GM21529 (cell line): ENCODE data around the gene TAF11.
"Not testable (repeated sequence)": the region's sequence is repeated elsewhere in the genome, so short reads cannot be mapped to it uniquely, and the experiment has no call there.

ENCODE experiments used
- ATAC-seq: cut with Tn5 transposase; IDR thresholded peaks from one replicate; pipeline ENCODE4 v1.9.1; 2021; ENCODE audit not compliant: unreplicated experiment

Gene TAF11

GRCh38 chr6:34867484-34867883 is 20.4 kb downstream of the TAF11 start:
- ATAC-seq, result no peak

GRCh38 chr6:34866509-34866908 is 21.3 kb downstream of the TAF11 start:
- ATAC-seq, result no peak

- no peak for ATAC-seq
Measured at GRCh38 chr6:34865107-34865506, 22.7 kb downstream of the TAF11 start.

DNA sequence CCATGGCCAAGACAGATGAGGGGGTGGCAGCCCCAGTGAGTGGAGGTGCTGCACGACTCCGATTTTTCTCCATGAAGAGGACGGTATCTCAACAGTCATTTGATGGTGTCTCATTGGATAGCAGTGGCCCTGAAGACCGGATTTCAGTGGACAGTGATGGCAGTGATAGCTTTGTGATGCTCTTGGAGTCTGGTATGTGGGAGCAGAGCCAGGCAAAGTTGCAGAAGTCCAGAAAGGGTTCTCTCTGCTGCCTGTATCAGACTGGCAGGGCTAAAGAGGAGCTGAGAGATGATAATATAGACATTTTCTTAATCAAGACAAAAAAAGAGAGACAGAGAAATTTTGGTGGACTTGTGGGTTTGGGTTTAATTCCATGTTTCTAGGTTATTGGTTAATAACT is 23.8 kb downstream of the TAF11 start:
- ATAC-seq, result no peak

DNA sequence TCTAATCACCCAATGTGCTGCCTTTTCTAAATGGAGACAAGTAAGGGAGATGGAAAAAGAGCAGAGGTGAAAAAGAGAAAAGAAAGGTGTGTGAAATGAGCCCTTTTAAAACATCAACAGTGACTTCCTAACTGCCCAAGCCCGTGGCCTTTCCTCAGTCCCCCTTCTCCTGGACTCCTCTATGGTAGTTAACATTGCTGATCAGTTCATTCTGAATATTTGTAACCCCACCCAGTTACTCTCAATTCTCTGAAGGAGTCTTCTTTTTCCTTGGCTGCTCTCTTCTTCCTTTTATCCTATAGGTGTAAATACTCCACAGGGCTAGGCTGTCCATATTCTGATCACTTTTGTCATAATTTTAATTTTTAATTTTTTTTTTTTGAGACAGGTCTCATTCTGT is 27.1 kb downstream of the TAF11 start:
- no peak for ATAC-seq

DNA sequence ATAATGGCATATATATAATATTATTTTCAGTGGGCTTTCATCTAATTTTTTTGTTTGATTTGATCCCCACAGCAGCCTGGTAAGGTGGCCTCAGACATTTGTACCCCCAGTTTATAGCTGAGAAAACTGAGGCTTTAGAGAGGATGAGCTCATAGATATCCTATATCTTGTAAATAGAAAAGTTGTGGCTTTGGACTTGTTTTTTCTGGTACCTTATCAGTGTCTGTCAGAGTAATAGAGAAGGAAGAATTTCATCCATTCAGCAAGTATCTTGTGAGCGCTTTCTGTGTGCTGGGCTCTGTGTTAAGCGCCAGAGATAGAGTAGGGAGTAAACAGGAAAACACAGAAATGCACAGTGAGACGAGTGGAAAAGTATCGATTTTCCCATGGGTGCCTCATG is 27.9 kb downstream of the TAF11 start:
- ATAC-seq, result no peak

GRCh38 chr6:34858681-34859080 is 29.2 kb downstream of the TAF11 start:
- ATAC-seq, result no peak

DNA sequence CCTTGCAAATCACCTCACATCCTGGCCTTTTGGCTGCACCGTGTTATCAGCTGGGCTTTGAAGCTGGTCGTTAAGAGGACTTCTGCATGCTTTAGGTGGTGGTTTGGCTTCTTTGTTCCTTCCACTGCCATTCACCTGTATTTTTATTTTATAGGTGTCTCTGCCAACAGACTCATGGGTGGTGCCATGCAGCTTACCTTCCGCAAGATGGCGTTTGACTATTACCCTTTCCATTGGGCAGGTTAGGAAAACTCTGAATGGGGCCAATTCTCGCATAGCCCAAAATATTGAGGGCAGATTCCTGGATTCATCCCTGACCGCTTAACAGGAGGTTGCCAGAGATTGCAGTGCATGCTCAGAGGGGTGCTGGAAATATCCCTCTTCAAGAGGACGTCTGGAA is 32.4 kb downstream of the TAF11 start:
- no peak for ATAC-seq

- no peak for ATAC-seq
Measured at GRCh38 chr6:34852406-34853085, 35.3 kb downstream of the TAF11 start.

DNA sequence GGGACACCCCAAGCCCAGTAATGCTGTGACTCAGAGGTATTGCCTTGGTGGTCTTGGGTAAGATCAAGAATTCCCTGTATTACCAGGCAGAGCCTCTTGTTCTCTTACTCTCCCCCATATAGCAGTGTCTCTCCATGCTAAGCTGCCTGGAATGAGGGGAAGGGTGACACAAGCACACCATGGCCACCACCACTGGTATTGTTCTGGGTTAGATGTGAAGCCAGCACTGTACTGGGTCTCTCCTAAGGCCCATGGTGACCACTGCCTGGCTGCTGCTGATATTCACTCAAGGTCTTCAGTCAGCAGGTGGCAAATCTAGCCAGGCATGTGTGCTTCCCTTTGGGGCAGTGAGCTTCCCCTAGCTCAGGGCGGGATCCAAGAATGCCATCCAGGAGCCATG is 36.5 kb downstream of the TAF11 start:
- ATAC-seq, result no peak

DNA sequence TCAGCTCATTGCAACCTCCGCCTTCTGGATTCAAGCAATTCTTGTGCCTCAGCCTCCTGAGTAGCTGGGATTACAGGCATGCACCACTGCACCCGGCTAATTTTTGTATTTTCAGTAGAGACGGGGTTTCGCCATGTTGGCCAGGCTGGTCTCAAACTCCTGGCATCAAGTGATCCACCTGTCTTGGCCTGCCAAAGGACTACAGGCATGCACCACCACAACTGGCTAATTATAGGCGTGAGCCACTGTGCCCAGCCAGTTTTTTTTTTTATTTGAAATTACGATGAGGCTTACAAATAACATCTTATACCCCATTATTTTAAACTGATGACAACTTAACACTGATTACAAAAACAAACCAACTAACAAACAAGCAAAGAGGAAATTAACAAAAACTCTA is 38.8 kb downstream of the TAF11 start:
- ATAC-seq, result not testable (repeated sequence)

DNA sequence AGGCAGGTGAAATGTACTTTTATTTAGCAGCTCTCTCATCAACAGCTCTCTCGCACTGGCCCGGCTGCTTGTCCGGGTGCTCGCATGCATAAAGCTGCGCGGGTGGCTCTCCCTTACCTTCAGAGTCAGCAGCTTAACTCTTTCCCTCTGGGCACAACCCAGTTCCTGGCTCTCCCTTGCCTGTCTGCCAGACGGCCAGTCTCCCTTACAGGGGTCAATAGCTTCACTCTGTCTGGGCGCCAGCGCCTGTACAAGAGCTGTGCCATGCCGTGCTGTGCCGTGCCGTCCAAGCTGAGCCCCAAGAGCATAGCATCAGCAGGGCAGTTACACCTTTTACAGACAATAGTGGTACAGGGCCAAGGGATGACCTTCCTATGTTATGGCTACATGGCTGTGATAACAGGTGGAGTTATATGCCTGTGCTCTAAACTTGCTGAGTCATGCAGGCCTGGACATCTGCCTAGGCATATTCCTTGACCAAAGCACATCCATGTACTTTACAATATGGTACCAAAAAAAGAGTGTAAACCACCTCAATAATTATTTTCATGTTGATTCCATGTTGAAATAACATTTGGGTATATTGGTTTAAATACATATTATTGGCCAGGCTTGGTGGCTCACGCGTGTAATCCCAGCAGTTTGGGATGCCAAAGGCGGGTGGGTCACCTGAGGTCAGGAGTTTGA is 48.0 kb downstream of the TAF11 start:
- no peak for ATAC-seq

GRCh38 chr6:34837528-34837927 is 50.3 kb downstream of the TAF11 start:
- no peak for ATAC-seq

DNA sequence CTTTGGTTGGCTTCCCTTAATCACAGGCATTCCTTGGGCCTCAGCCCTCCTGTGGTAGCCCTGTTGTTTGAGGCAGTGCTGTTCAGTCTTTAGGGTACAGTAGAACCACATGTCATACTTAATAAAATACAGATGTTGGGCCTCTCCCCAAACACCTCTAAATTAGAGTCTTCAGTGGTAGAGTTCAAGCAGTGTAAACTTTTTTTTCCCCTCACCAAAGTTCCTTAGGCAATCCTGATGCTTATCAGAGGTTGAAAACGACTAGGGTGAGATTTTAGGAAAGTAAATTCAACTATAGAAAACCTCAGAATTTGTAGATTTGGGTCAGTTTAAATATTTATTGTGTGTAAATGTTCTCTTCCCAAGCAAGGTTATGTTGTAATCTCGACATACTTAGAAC is 51.4 kb downstream of the TAF11 start:
- no peak for ATAC-seq

- ATAC-seq, result no peak
Measured at GRCh38 chr6:34836008-34836407, 51.8 kb downstream of the TAF11 start.

GRCh38 chr6:34834789-34835518 is 52.9 kb downstream of the TAF11 start:
- ATAC-seq, result no peak

GRCh38 chr6:34832942-34833341 is 54.9 kb downstream of the TAF11 start:
- ATAC-seq, result no peak

DNA sequence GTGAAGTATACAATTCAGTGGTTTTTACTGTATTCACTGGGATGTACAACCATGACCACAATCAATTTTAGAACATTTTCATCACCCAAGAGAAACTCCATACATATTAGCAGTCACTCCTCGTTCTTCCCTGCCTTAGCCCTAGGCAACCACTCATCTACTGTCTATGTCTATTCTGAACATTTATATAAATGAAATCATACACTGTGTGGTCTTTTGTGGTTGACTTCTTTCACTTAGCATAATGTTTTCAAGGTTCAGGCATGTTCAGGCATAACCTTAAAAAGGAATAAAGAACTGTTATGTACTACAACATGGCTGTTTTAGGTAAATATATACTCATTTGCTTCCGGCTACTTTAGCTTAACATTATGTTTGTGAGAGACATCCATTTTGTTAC is 58.7 kb downstream of the TAF11 start:
- no peak for ATAC-seq
